Tibial nerve (tissue), 4 donors: ENCODE data around the gene ROBO1. TPM values are rescaled to one million over a fixed set of nuclear protein-coding genes. Genes with fewer than 3 reads are reported as not detected.

Experiments
- DNase-seq, 2 donors: peaks; one replicate each; pipeline ENCODE4 v3.0.0-alpha.2; 2019; ENCODE audit warnings: low spot score in 2 of 2
- H3K27ac ChIP-seq, 4 donors: fragments of 200-600 bp; sonication (generic) in 3 of 4; one replicate each; pipeline ENCODE4 v1.5.1; 2017 to 2019; ENCODE audit warnings: mild to moderate bottlenecking in 1 of 4
- H3K27me3 ChIP-seq, 2 donors: fragments of 200-600 bp; sonication (generic) in 1 of 2; one replicate each; pipeline versions ENCODE4 v1.5.1 to v1.6.0; 2017 to 2019
- H3K36me3 ChIP-seq, 3 donors: fragments of 200-600 bp; sonication (generic); one replicate each; pipeline ENCODE4 v1.5.1; 2018 to 2019
- H3K4me1 ChIP-seq, 4 donors: fragments of 200-600 bp; sonication (generic) in 3 of 4; one replicate each; pipeline ENCODE4 v1.5.1; 2017 to 2019
- H3K4me3 ChIP-seq, 4 donors: fragments of 200-600 bp; sonication (generic) in 3 of 4; one replicate each; pipeline ENCODE4 v1.5.1; 2017 to 2019; ENCODE audit warnings: mild to moderate bottlenecking in 1 of 4, moderate library complexity in 1 of 4
- H3K9me3 ChIP-seq, 4 donors: fragments of 200-600 bp; sonication (generic) in 3 of 4; one replicate each; pipeline ENCODE4 v1.5.1; 2017 to 2019
- EP300 ChIP-seq, 2 donors: sonication (generic); formaldehyde crosslinking; IDR thresholded peaks; one replicate each; pipeline ENCODE4 v1.6.1; 2017; ENCODE audit warnings: antibody characterized with exemption in 2 of 2, mild to moderate bottlenecking in 1 of 2
- POLR2A ChIP-seq, 2 donors: fragments of 450-650 bp; IDR thresholded peaks; one replicate each; pipeline ENCODE4 v1.6.1; 2017; ENCODE audit warnings: antibody characterized with exemption in 2 of 2, mild to moderate bottlenecking in 2 of 2, moderate library complexity in 2 of 2
- WGBS, 2 donors: methylation state at CpG; one replicate each; pipeline ENCODE4 v1.1.5; 2018; 5-methylcytosine and 5-hydroxymethylcytosine counted together
- total RNA-seq, 4 donors: library from RNA; depleted of rRNA; stranded (reverse); fragments of >200 nt; gene quantifications; one replicate each; pipeline ENCODE4 v1.1.0, GENCODE V29; 2016
- TF ChIP-seq, protein P1 (sequence below), 5 experiments: fragments of 200-600 bp in 3 of 5; fragments of 450-650 bp in 2 of 5; sonication (generic) in 3 of 5; IDR thresholded peaks; one replicate each; pipeline ENCODE4 v1.5.1; 2016 to 2019; ENCODE audit warnings: antibody characterized with exemption in 5 of 5, mild to moderate bottlenecking in 3 of 5, moderate library complexity in 2 of 5

ROBO1 gene
- total RNA-seq, 4 donors from 2014 or later = 12.6 to 27.8 (median 23.1) TPM

GRCh38 chr3:78970656-78971055 lies 797.1 kb downstream of the ROBO1 start:
- Histone ChIP-seq H3K9me3 (no peaks in the 10 kb centered on the region), H3K36me3 (no peaks in the 10 kb centered on the region), H3K4me3 (no peak overlapping the region), H3K27me3 (no peaks in the 10 kb centered on the region), H3K4me1 (peaks cover 0 to 11% (median 0%) of the 10 kb centered on the region in 4 donors), H3K27ac (no peak overlapping the region)
- TF ChIP-seq, protein P1, sequence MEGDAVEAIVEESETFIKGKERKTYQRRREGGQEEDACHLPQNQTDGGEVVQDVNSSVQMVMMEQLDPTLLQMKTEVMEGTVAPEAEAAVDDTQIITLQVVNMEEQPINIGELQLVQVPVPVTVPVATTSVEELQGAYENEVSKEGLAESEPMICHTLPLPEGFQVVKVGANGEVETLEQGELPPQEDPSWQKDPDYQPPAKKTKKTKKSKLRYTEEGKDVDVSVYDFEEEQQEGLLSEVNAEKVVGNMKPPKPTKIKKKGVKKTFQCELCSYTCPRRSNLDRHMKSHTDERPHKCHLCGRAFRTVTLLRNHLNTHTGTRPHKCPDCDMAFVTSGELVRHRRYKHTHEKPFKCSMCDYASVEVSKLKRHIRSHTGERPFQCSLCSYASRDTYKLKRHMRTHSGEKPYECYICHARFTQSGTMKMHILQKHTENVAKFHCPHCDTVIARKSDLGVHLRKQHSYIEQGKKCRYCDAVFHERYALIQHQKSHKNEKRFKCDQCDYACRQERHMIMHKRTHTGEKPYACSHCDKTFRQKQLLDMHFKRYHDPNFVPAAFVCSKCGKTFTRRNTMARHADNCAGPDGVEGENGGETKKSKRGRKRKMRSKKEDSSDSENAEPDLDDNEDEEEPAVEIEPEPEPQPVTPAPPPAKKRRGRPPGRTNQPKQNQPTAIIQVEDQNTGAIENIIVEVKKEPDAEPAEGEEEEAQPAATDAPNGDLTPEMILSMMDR (IDR thresholded peaks at IDR 0.05) = no peak
- TF ChIP-seq POLR2A (IDR thresholded peaks at IDR 0.05) (no peak), EP300 (IDR thresholded peaks at IDR 0.05) (no peak)
- no peak for DNase-seq
- 76 to 78% methylated on average over 1 of the region's 1 CpG for WGBS, 2 donors

GRCh38 chr3:78969483-78969882 lies 798.3 kb downstream of the ROBO1 start:
- Histone ChIP-seq H3K27me3 (no peaks in the 10 kb centered on the region), H3K9me3 (no peaks in the 10 kb centered on the region), H3K27ac (peak overlapping the region in 1 of 4 donors; percentile 10), H3K36me3 (no peaks in the 10 kb centered on the region), H3K4me3 (no peak overlapping the region), H3K4me1 (peaks cover 0 to 7% (median 0%) of the 10 kb centered on the region in 4 donors)
- TF ChIP-seq POLR2A (IDR thresholded peaks at IDR 0.05) (no peak), EP300 (IDR thresholded peaks at IDR 0.05) (no peak)
- TF ChIP-seq, protein P1 (IDR thresholded peaks at IDR 0.05) = no peak
- 39 to 55% methylated on average over 2 of the region's 2 CpGs for WGBS, 2 donors
- DNase-seq = no peak

DNA sequence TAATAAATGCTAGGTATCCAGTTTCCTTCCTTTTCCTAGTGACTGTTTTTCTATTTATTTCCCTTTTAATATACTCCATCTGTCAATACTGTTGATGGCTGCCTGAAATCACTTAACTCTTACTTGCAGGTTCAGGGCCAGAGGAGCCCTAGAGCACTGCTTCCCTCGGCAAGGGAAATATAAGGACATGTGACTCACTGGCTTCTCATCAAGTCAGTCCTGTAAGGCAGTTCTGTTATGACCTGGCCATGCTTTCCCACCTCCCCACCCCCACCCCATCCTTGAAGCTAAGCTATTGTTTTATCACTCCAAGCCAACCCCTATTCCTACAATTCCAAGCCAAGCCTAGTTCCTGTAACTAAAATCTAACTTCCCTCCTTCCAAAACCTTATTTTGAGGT lies 800.7 kb downstream of the ROBO1 start:
- H3K27me3 ChIP-seq = no peaks in the 10 kb centered on the region
- 50 to 65% methylated on average over 1 of the region's 1 CpG for WGBS, 2 donors
- peaks cover 0 to 7% (median 0%) of the 10 kb centered on the region in 4 donors for H3K4me1 ChIP-seq
- DNase-seq = no peak
- TF ChIP-seq EP300 (IDR thresholded peaks at IDR 0.05) (no peak), POLR2A (IDR thresholded peaks at IDR 0.05) (no peak)
- TF ChIP-seq, protein P1 (IDR thresholded peaks at IDR 0.05) = no peak
- no peak overlapping the region for H3K4me3 ChIP-seq
- H3K27ac ChIP-seq = no peak overlapping the region
- H3K36me3 ChIP-seq = no peaks in the 10 kb centered on the region
- no peaks in the 10 kb centered on the region for H3K9me3 ChIP-seq

DNA sequence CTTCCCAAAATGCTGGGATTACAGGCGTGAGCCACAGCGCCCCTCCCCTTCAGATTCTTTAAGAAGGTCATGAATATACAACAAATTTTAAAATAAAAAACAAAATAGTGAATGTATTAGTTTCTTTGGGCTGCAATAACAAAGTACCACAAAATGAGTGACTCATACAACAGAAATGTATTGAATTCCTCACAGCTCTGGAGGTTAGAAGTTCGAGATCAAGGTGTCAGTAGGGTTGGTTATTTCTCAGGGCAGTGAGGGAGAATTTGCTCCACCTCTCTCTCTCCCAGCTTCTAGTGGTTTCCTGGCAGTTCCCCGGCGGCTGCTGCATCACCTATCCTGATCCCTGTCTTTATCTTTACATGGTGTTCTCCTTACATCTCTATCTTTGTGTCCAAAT lies 804.0 kb downstream of the ROBO1 start:
- Histone ChIP-seq H3K4me1 (no peaks in the 10 kb centered on the region), H3K27ac (no peak overlapping the region), H3K36me3 (no peaks in the 10 kb centered on the region), H3K9me3 (no peaks in the 10 kb centered on the region), H3K4me3 (no peak overlapping the region), H3K27me3 (no peaks in the 10 kb centered on the region)
- 92 to 93% methylated on average over 5 of the region's 5 CpGs for WGBS, 2 donors
- TF ChIP-seq POLR2A (IDR thresholded peaks at IDR 0.05) (no peak), EP300 (IDR thresholded peaks at IDR 0.05) (no peak)
- TF ChIP-seq, protein P1 (IDR thresholded peaks at IDR 0.05) = no peak
- DNase-seq = no peak

- H3K27me3 ChIP-seq = no peaks in the 10 kb centered on the region
- H3K27ac ChIP-seq = no peak overlapping the region
- H3K4me3 ChIP-seq = no peak overlapping the region
- no peak for DNase-seq
- TF ChIP-seq, protein P1 (IDR thresholded peaks at IDR 0.05) = no peak
- H3K4me1 ChIP-seq = no peaks in the 10 kb centered on the region
- no peaks in the 10 kb centered on the region for H3K36me3 ChIP-seq
- 65 to 67% methylated on average over 5 of the region's 5 CpGs for WGBS, 2 donors
- no peaks in the 10 kb centered on the region for H3K9me3 ChIP-seq
Measured at GRCh38 chr3:78957456-78957855, 810.3 kb downstream of the ROBO1 start.
